Activated naive CD4-positive, alpha-beta T cell treated with anti-CD3 and anti-CD28 coated beads, Interleukin-2, amount 50 U/mL, for 16 hours (primary cell): ENCODE measurements around the gene GMEB2.

Source experiments
- DNase-seq: peaks from one replicate; pipeline ENCODE4 v3.0.0-alpha.2; 2020

GMEB2 gene

GRCh38 chr20:63541371-63541770 lies 85.5 kb downstream of the GMEB2 start:
- DNase-seq: no peak

- DNase-seq: no peak
These were observed 86.3 kb downstream of the GMEB2 start for GRCh38 chr20:63540417-63541186.

GRCh38 chr20:63539441-63540370 lies 87.2 kb downstream of the GMEB2 start:
- no peak for DNase-seq

DNA sequence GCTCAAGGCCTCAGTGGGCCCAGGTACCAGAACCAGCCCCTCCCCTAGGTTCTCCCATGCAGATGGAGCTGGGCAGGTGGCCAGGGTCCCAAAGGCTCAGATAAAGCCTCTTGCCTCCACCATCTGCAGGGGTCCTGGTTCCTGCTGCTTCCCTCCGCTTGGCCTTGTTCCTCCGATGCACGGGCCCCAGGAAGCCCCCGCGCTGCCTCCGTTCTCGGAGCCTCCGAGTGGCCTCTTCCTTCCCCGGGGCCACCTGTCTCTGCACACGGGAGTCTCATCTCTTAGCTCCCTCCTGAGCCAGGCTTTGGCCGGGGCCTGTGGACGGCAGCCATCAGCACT lies 87.8 kb downstream of the GMEB2 start:
- DNase-seq: no peak

DNA sequence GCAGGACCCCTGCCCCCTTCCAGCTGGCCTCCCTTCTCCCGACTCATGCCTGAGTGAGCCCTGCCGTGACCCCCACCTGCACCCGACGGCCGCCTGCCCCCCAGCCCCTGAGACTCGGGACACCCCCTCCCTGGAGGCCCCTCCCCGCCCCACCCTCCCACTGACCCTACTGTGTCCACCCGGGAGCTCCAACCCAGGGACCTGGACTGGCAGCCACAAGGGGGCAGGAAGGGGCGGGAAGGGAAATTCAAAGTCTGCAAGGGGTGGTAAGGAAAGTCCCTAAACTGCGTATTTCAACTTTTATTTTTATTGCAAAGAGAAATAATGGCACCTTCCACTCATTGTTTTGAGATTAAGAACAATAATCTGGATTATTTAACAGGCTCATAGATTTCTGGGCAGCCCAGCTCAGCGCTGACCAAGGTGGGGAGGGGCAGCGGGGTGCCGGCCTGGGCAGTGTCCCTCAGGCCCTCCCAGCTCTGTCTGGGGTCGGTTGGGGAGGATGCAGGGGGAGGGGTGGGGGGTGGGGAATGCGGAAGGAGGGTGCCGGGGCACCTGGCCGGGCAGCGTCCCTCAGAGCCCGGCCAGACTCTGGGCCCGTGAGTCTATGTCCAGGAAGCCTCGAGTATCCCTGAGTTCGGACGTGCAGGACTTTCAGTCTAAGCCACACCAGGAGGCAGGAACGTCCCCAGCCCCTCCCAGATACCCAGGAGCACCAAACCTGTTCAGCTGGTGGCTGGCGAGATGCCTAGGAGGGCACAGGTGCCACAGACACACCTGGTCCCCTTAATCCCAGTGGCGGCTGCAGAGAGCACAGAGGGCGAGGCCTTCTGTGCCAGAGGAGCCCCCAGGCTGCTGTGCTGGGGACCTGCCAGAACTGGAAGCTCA lies 88.5 kb downstream of the GMEB2 start:
- DNase-seq: no peak
